GM18519 (cell line): ENCODE measurements around the gene LCE1B.

ENCODE experiments used
- ATAC-seq: cut with Tn5 transposase; IDR thresholded peaks from one replicate; pipeline ENCODE4 v1.9.1; 2021; ENCODE audit warnings: mild to moderate bottlenecking, moderate library complexity; ENCODE audit not compliant: unreplicated experiment, low FRiP score

The LCE1B gene, protein sequence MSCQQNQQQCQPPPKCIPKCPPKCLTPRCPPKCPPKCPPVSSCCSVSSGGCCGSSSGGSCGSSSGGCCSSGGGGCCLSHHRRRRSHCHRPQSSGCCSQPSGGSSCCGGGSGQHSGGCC

DNA sequence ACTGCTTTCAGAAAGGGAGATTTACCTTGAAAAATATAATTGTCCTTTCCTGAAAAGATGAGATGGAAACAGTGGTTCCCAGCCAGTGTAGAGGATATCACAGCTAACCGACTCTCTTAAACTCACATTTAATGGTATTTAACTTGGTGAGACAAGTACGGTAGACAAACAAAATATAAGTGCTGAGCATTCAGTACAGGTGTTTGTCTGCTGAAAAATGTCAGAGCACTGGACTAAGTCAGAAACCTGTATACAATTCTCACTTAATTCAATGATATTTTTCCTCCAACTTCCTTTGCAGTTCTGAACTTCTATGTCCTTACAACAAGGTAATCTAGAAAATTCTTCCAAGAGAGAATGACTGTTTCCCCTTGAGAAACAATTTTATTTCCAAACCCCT lies at the start of gene LCE1B:
TSS of gene LCE1B (plus strand) at position 301 of the 400 bp plus-strand sequence. CDS start 476 bp downstream, outside the sequence.
- no peak for ATAC-seq

DNA sequence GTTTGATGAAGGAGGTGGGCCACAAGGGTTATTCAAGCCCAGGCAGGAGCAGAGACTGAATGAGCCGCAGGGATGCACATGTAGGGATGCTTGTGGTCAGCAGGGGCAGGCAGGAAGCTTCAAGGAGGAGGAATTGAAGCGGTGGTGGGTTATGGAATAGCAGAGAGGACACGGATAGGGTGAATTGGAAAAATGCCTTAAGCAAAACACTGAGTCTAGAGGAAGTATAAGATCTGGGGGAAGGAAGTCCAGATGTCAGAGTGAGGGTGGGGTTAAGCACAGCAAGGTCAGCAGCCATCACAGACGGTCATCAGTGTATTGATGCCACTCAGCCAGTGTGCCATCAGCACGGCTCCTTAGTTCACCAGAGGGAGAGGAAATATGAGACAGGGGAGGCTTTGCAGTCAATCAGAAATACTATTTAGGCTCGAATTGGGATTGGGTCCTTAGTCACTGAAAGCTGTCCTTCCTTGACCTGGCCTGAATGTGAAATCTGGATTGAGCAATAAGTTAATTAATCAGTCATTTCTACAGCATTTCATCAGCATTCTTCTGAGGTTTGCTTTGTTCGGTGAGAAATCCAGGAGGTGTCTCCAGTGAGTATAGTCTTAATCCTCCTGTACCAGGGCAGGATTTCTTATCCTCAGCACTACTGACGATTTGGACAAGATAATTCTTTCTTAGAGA lies 42.8 kb upstream of the LCE1B start:
- no peak for ATAC-seq

DNA sequence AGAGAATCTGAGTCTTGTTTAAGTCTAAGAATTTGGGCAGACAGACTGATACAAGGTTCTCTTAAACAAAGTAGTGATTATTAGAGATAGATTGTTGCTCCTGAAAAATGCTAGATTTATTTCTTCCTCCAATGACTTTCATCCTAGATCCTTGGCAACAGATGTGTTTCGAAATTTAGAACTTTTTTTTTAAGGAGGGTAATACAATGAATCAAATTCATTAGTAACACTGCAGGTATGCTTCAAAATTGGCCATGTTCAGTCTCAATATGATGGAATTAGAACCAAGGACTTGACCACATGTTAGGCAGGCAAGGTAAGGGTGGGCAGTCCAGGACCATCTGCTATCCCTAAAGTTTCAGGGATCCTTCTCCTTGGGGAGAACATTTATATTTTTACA lies 41.4 kb upstream of the LCE1B start:
- no peak for ATAC-seq

GRCh38 chr1:152774875-152775274 lies 36.9 kb upstream of the LCE1B start, which contains the start of gene LCE1F:
Gene LCE1F, plus strand, starts transcription at chr1:152775140. Its CDS starts 1,232 bp downstream, at chr1:152776372.
- ATAC-seq = no peak

GRCh38 chr1:152776361-152776760 lies 35.4 kb upstream of the LCE1B start:
- no peak for ATAC-seq

DNA sequence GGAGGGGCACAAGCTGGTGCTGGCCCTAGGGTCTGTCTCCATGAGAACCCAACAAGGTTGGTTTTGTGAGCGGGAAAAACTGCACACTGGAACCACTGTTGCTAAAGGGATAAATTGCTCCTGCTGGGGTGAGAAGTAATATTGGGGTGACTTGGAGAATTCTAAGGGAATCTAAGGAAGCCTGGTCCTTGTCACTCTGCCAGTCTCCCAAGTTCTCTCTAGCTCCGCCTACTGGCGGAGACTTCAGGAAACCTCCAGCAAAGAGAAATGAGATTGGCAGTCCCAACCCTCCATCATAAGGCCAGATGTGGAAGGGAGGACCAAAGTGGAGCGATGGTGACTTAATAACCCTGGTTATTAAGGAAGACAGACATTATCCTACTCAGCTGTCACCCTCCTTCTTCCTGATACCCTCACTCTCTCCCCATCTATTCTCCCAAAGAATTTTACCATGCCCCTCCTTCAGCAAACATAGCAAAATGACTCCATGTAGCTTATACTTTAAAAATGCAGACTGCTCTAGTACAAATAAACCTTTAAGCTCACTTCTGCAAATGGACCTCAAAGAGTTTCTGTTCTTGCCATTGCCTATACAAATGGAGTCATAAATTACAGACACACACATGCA lies 34.1 kb upstream of the LCE1B start:
- no peak for ATAC-seq

- ATAC-seq = no peak
These were observed 28.7 kb upstream of the LCE1B start for GRCh38 chr1:152783095-152783494.

- no peak for ATAC-seq
These were observed 25.7 kb upstream of the LCE1B start, which contains the start of gene LCE1E for GRCh38 chr1:152786077-152786476. Gene LCE1E, plus strand, starts transcription at chr1:152786257. Its CDS starts 1,043 bp downstream, at chr1:152787300.

DNA sequence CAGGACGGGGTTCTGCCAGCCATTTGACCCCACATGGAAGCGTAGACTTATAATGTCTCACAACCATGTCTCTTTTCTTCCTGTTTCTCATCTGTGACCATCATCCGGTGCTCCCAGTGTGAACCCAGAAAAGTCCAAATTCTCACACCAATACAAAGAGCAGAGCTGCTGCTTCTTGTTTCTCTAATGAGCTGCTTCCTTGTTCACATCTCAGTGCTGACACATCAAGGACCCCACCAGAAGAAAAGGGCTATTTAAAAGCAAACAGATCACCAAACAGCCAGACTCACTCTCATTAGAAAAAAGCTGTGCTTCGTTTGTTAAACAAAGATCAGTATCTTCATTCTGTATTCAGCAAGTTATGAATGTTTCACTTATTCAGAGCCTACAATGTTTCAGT lies 16.1 kb upstream of the LCE1B start:
- no peak for ATAC-seq

DNA sequence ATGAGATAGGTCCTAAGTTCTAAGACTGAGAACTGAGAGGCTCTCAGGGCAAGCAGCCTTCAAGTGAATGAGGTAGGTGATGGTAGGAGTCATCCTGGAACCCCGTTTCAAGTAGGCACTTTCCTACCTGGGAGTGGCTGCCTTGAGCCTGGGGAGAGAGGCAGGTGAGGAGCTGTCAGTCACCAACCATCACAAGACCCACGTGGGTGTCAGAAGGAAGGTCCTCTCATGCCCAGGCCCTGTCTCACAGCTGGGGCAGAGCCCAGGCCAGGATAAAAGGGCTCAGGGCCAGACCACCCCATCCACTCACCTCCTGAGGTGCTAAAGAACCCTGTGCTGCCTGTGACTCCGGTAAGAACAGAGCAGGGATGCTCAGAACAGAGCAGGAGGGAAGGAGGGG lies 15.3 kb upstream of the LCE1B start, which contains the start of gene LCE1D:
TSS of gene LCE1D (plus strand) at position 301 of the 400 bp plus-strand sequence. CDS start 1,074 bp downstream, outside the sequence.
- ATAC-seq = no peak

GRCh38 chr1:152801333-152801732 lies 10.4 kb upstream of the LCE1B start:
- ATAC-seq = no peak

GRCh38 chr1:152806576-152806975 lies 5.2 kb upstream of the LCE1B start, which contains the start of gene LCE1C:
Gene LCE1C, minus strand, starts transcription at chr1:152806651. Its CDS starts 1,173 bp downstream, at chr1:152805478.
- no peak for ATAC-seq

- ATAC-seq = no peak
These were observed 721 bp upstream of the LCE1B start for GRCh38 chr1:152811050-152811449.

GRCh38 chr1:152817309-152817708 lies 5.5 kb downstream of the LCE1B start:
- ATAC-seq = no peak

- ATAC-seq = no peak
These were observed 11.5 kb downstream of the LCE1B start for GRCh38 chr1:152823294-152823693.

GRCh38 chr1:152824964-152825363 lies 13.2 kb downstream of the LCE1B start:
- ATAC-seq = no peak

- ATAC-seq = no peak
These were observed 15.4 kb downstream of the LCE1B start, which contains the start of gene LCE1A for GRCh38 chr1:152827173-152827572. Gene LCE1A, plus strand, starts transcription at chr1:152827473. Its CDS starts 0 bp downstream, at chr1:152827473.

DNA sequence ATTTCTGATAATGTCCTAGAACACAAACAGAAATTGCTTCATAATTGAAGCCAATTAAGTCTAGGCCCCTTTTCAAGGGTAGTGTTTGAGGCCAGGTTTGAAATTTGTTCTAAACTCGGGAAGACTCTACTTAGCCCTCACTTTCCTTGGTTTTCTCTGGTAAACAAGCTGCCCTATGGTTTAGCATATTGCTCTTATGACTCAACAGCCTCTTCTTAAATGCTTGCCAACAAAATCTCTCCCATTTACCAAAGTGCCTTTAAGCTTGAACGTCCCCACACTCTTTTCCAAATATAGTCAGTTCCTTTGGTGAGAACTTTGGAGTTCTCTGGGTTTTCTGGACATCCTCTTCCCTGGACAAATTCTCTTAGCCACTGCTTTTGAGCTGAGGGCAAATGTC lies 25.1 kb downstream of the LCE1B start:
- no peak for ATAC-seq

DNA sequence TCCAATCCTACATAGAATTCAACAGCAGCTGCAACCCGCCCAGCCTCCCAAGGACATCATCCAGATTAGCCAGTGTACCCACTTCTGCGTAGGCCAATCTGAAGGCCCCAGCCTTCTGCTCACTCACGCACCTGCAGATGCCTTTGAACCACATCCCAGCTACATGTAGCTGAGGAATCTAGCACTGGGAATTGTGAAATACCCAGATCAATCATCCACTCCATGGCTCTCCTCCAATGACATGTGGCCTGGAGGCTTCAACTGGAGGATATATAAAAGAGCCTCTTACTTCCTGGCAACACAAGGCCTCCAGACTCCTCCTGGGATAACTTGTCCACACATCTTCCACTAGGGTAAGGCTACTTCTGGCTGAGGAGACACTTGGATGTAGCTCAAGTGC lies 30.8 kb downstream of the LCE1B start, which contains the start of gene LCE6A:
TSS of gene LCE6A (plus strand) at position 301 of the 400 bp plus-strand sequence. CDS start 665 bp downstream, outside the sequence.
- no peak for ATAC-seq

- ATAC-seq = no peak
These were observed 43.9 kb downstream of the LCE1B start for GRCh38 chr1:152855661-152856060.

DNA sequence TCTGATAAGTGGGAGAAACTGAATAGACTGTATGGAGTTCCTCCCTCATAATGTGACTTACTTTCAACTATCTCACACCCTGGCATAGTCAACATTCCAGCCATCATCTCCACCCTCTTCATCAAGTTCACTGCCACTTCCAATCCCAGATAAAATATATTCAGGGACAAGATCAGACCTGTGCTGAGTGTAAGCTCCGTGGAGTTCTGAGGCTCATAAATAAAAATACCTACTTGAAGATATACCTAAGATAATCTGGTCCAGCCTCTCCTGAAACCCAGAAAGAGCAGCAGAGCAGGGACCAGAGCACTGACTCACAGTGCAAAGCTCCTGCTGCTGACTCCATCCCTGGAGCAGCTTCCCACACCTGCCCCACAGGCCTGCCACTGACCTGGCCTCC lies 46.3 kb downstream of the LCE1B start:
- no peak for ATAC-seq
